PFSK-1 (cell line): ENCODE measurements around the gene SMPD2.

Source experiments
- POLR2AphosphoS5 ChIP-seq: IDR thresholded peaks from 2 replicates; pipeline ENCODE4 v1.6.1; 2012; ENCODE audit warnings: low read depth, mild to moderate bottlenecking, control low read depth, low read length, moderate library complexity
- TAF1 ChIP-seq: IDR thresholded peaks from 2 replicates; pipeline ENCODE4 v1.6.1; 2012; ENCODE audit warnings: low read length, control low read depth, borderline replicate concordance; ENCODE audit not compliant: insufficient read depth

- TF ChIP-seq TAF1 (no peak), POLR2AphosphoS5 (no peak)
These were observed 15.6 kb downstream of the SMPD2 start for GRCh38 chr6:109456111-109456583.
